ENCODE measurements around the gene VPS35L. TPM values are rescaled to one million over a fixed set of nuclear protein-coding genes. Genes with fewer than 3 reads are reported as not detected.

VPS35L gene
- total and polyA plus RNA-seq, 10 of the 15 experiments (the other 5 are each of a cell fraction or from before 2014, with no cell fraction given) = 14.9 to 44.1 (median 26.3) TPM

- TF ChIP-seq, protein P1, sequence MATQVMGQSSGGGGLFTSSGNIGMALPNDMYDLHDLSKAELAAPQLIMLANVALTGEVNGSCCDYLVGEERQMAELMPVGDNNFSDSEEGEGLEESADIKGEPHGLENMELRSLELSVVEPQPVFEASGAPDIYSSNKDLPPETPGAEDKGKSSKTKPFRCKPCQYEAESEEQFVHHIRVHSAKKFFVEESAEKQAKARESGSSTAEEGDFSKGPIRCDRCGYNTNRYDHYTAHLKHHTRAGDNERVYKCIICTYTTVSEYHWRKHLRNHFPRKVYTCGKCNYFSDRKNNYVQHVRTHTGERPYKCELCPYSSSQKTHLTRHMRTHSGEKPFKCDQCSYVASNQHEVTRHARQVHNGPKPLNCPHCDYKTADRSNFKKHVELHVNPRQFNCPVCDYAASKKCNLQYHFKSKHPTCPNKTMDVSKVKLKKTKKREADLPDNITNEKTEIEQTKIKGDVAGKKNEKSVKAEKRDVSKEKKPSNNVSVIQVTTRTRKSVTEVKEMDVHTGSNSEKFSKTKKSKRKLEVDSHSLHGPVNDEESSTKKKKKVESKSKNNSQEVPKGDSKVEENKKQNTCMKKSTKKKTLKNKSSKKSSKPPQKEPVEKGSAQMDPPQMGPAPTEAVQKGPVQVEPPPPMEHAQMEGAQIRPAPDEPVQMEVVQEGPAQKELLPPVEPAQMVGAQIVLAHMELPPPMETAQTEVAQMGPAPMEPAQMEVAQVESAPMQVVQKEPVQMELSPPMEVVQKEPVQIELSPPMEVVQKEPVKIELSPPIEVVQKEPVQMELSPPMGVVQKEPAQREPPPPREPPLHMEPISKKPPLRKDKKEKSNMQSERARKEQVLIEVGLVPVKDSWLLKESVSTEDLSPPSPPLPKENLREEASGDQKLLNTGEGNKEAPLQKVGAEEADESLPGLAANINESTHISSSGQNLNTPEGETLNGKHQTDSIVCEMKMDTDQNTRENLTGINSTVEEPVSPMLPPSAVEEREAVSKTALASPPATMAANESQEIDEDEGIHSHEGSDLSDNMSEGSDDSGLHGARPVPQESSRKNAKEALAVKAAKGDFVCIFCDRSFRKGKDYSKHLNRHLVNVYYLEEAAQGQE (IDR thresholded peaks at IDR 0.05; ENCODE audit: low read depth, low read length) = no peak
- TF ChIP-seq CREM (IDR thresholded peaks at IDR 0.05; ENCODE audit: low read depth) (no peak), NR2C2 (IDR thresholded peaks at IDR 0.05; ENCODE audit: borderline replicate concordance, control insufficient read depth, insufficient read length, low read depth) (no peak), SKIL (IDR thresholded peaks at IDR 0.05; ENCODE audit: low read depth, poor library complexity, severe bottlenecking) (no peak), HSF1 (IDR thresholded peaks at IDR 0.05; ENCODE audit: low read depth, low read length) (no peak), ZNF207 (IDR thresholded peaks at IDR 0.05; ENCODE audit: borderline replicate concordance) (no peak), SIX5 (IDR thresholded peaks at IDR 0.05; ENCODE audit: low read depth, low read length, severe bottlenecking) (no peak)
Measured at GRCh38 chr16:19523184-19523558, 32.3 kb upstream of the VPS35L start (continued).
